B cell (primary cell): ENCODE data around the gene RALB. TPM values are rescaled to one million over a fixed set of nuclear protein-coding genes. Genes with fewer than 3 reads are reported as not detected.
A peak's percentile ranks its signal among the peaks of the same experiment; 100 is the strongest.

Experiments used
- ATAC-seq: fragments of 200-7000 bp; cut with Tn5 transposase; one replicate; pipeline ENCODE4 v1.10.0; 2021; ENCODE audit warnings: low read depth, mild to moderate bottlenecking, moderate number of reproducible peaks, moderate library complexity
- CTCF ChIA-PET: fragments of 350-600 bp; sonication (Branson Sonifier 250); formaldehyde crosslinking; loops from one replicate; lab custom pipeline; 2021; ENCODE audit warnings: antibody characterized with exemption, inconsistent platforms; lab: Charles Lee
- POLR2A ChIA-PET: fragments of 350-600 bp; sonication (Branson Sonifier 250); formaldehyde crosslinking; loops from one replicate; lab custom pipeline; 2021; ENCODE audit warnings: antibody characterized with exemption; lab: Charles Lee
- DNase-seq: peaks from one replicate; pipeline ENCODE4 v3.0.0; 2013
- H2AFZ ChIP-seq: 2 replicates; pipeline ENCODE4 v1.6.1; 2012; ENCODE audit warnings: mild to moderate bottlenecking, low read depth, low read length; ENCODE audit not compliant: insufficient read depth, poor library complexity, severe bottlenecking
- H3K27ac ChIP-seq, 2 donors: 1 replicate in 1 of 2; 2 replicates in 1 of 2; pipeline ENCODE4 v1.5.1; 2012 to 2013; ENCODE audit warnings: low read length in 2 of 2, mild to moderate bottlenecking in 2 of 2, moderate library complexity in 1 of 2
- H3K27me3 ChIP-seq, 4 experiments: fragments of 200-600 bp in 1 of 4; sonication (generic) in 1 of 4; replicated peaks in 1 of 4; 1 replicate in 2 of 4; 2 replicates in 2 of 4; pipeline versions ENCODE4 v1.6.1 to v1.7.0; 2013 to 2016; ENCODE audit warnings: low read length in 3 of 4, mild to moderate bottlenecking in 2 of 4, mixed read lengths in 1 of 4, moderate library complexity in 1 of 4; ENCODE audit not compliant: insufficient read depth in 4 of 4, control insufficient read depth in 3 of 4; ENCODE audit errors: control extremely low read depth in 1 of 4
- H3K36me3 ChIP-seq, 2 experiments: replicated peaks in 1 of 2; 1 replicate in 1 of 2; 2 replicates in 1 of 2; pipeline versions ENCODE4 v1.6.1 to v1.7.1; 2013; ENCODE audit warnings: low read length in 1 of 2; ENCODE audit not compliant: insufficient read depth in 2 of 2, control insufficient read depth in 1 of 2; ENCODE audit errors: control extremely low read depth in 1 of 2, extremely low read depth in 1 of 2
- H3K4me1 ChIP-seq, 2 donors: fragments of 200-600 bp in 1 of 2; sonication (generic) in 1 of 2; 1 replicate in 1 of 2; 2 replicates in 1 of 2; pipeline versions ENCODE4 v1.5.1 to v1.6.1; 2013 to 2017; ENCODE audit warnings: low read length in 2 of 2; ENCODE audit not compliant: control insufficient read depth in 2 of 2, insufficient read depth in 2 of 2
- H3K4me2 ChIP-seq: replicated peaks from 2 replicates; pipeline ENCODE3; 2012; ENCODE audit warnings: mild to moderate bottlenecking, low read depth, low read length; ENCODE audit not compliant: poor library complexity, severe bottlenecking
- H3K4me3 ChIP-seq, 5 experiments: fragments of 200-600 bp in 1 of 5; sonication (generic) in 1 of 5; 1 replicate in 3 of 5; 2 replicates in 2 of 5; pipeline versions ENCODE4 v1.5.1 to v1.7.0; 2011 to 2016; ENCODE audit warnings: low read length in 4 of 5, mild to moderate bottlenecking in 4 of 5, low read depth in 2 of 5, control low read depth in 1 of 5, moderate library complexity in 1 of 5; ENCODE audit not compliant: insufficient read depth in 1 of 5; ENCODE audit errors: control extremely low read depth in 1 of 5, extremely low read depth in 1 of 5
- H3K79me2 ChIP-seq: fragments of 200-600 bp; sonication (generic); one replicate; pipeline ENCODE4 v1.6.0; 2016; ENCODE audit warnings: low read length; ENCODE audit not compliant: control insufficient read depth, insufficient read depth
- H3K9ac ChIP-seq: fragments of 200-600 bp; sonication (generic); 2 replicates; pipeline ENCODE4 v1.6.1; 2017; ENCODE audit warnings: mild to moderate bottlenecking, low read length, moderate library complexity
- H3K9me3 ChIP-seq, 3 donors: one replicate each; pipeline versions ENCODE4 v1.6.1 to v1.7.1; 2013; ENCODE audit warnings: low read length in 2 of 3; ENCODE audit not compliant: control insufficient read depth in 2 of 3, insufficient read depth in 1 of 3; ENCODE audit errors: control extremely low read depth in 1 of 3
- H4K20me1 ChIP-seq: 2 replicates; pipeline ENCODE4 v1.6.0; 2012; ENCODE audit warnings: mild to moderate bottlenecking, low read length; ENCODE audit not compliant: insufficient read depth, control insufficient read depth, poor library complexity, severe bottlenecking
- H3K27ac Mint-ChIP-seq: one replicate; pipeline ENCODE4 v1.8.0; 2021; ENCODE audit warnings: mixed read lengths
- H3K27me3 Mint-ChIP-seq: one replicate; pipeline ENCODE4 v1.8.0; 2021; ENCODE audit warnings: mixed read lengths
- H3K4me1 Mint-ChIP-seq: one replicate; pipeline ENCODE4 v1.8.0; 2021; ENCODE audit warnings: mixed read lengths
- H3K4me3 Mint-ChIP-seq: one replicate; pipeline ENCODE4 v1.8.0; 2021; ENCODE audit warnings: mixed read lengths
- H3K9me3 Mint-ChIP-seq: one replicate; pipeline ENCODE4 v1.8.0; 2022; ENCODE audit warnings: mixed read lengths; ENCODE audit not compliant: insufficient read depth
- CTCF ChIP-seq: fragments of 200-600 bp; IDR thresholded peaks from one replicate; pipeline ENCODE4 v1.8.0; 2022; ENCODE audit warnings: antibody characterized with exemption, mild to moderate bottlenecking
- EZH2 ChIP-seq: IDR thresholded peaks from 2 replicates; pipeline ENCODE4 v1.6.1; 2012; ENCODE audit warnings: borderline replicate concordance, low read depth, mild to moderate bottlenecking, moderate library complexity, low read length; ENCODE audit not compliant: insufficient read depth, poor library complexity, severe bottlenecking
- WGBS: methylation state at CpG from one replicate; pipeline ENCODE4 v1.1.5; 2013; ENCODE audit warnings: missing lambda C conversion rate; ENCODE audit not compliant: insufficient coverage; 5-methylcytosine and 5-hydroxymethylcytosine counted together
- intact Hi-C: fragments of 100-400 bp; cut with micrococcal nuclease; formaldehyde crosslinking; loops from one replicate; pipeline ENCODE4 v1.10.0; 2022
- polyA plus RNA-seq: library from polyadenylated mRNA; depleted of rRNA; stranded (reverse); fragments of >200 nt; gene quantifications from 2 replicates; pipeline ENCODE4 v1.2.3, GENCODE V29; 2012
- total RNA-seq, 2 donors: library from RNA; stranded (reverse); fragments of 120-200 nt in 1 of 2; gene quantifications; 1 replicate in 1 of 2; 2 replicates in 1 of 2; pipeline versions ENCODE4 v1.2.3 to v1.2.4, GENCODE V29; 2013 to 2022

The RALB gene
- total and polyA plus RNA-seq, 2 donors (not counting 1 experiment from before 2014, with no cell fraction given), result 19.3 to 35.9 TPM

- TF ChIP-seq EZH2, result no peak
- TF ChIP-seq CTCF, result peak; percentile 83
- Mint-ChIP-seq H3K27ac (peak overlapping the region; percentile 37), H3K4me1 (peaks cover 14% of the 10 kb centered on the region), H3K27me3 (peaks cover 22% of the 10 kb centered on the region), H3K4me3 (peak overlapping the region; percentile 86), H3K9me3 (no peaks in the 10 kb centered on the region)
- H3K27ac ChIP-seq, result peak overlapping the region in 1 of 2 donors; percentile 36
- peaks cover 0 to 16% (median 1%) of the 10 kb centered on the region in 4 experiments for H3K27me3 ChIP-seq
- peaks cover 10 to 14% of the 10 kb centered on the region in 2 donors for H3K4me1 ChIP-seq
- H2AFZ ChIP-seq, result peak overlapping the region; percentile 87
- ATAC-seq (peak; percentile 74), DNase-seq (peak; percentile 76)
- WGBS, result 25% methylated on average over 25 of the region's 38 CpGs
- peak overlapping the region; percentile 61 for H3K9ac ChIP-seq
- intact Hi-C loops, result loop anchor here (1.0 to 2.0 kb wide), 6 partner anchors 60 to 672 kb away; partner anchors contain the start of gene RALB
- H4K20me1 ChIP-seq, result no peaks in the 10 kb centered on the region
- no peaks in the 10 kb centered on the region for H3K36me3 ChIP-seq
- POLR2A ChIA-PET, result interaction anchor here (0.6 to 1.2 kb wide), 3 partner anchors 81 to 136 kb away, joined by 3 to 7 read pairs (median 5); no protein-coding TSS in a partner anchor
- H3K4me3 ChIP-seq, result peak overlapping the region; percentile 16 to 42 (median 35)
- peak overlapping the region; percentile 92 for H3K4me2 ChIP-seq
- H3K79me2 ChIP-seq, result no peaks in the 10 kb centered on the region
- peaks cover 0 to 5% (median 0%) of the 10 kb centered on the region in 3 donors for H3K9me3 ChIP-seq
- CTCF ChIA-PET, result interaction anchor here (0.7 to 4.7 kb wide), 41 partner anchors 9 to 635 kb away, joined by 3 to 82 read pairs (median 5); partner anchors contain the start of genes PTPN4, RALB and TMEM185B
Measured at GRCh38 chr2:120312860-120313694, 60.4 kb downstream of the RALB start.
